Jurkat, Clone E6-1 (cell line): Measurements from ENCODE around the gene MMP11.

Experiments used
- DNase-seq: peaks from one replicate; pipeline ENCODE4 v3.0.0-alpha.2; 2011; ENCODE audit warnings: low read depth, low spot score
- H3K4me3 ChIP-seq: 2 replicates; pipeline ENCODE4 v1.5.1; 2011; ENCODE audit warnings: mild to moderate bottlenecking, low read length, control low read depth, moderate library complexity

MMP11 gene

GRCh38 chr22:23790819-23791737, 18.4 kb downstream of the MMP11 start:
- no peak for DNase-seq
- no peak overlapping the region for H3K4me3 ChIP-seq

- DNase-seq, result no peak
- no peak overlapping the region for H3K4me3 ChIP-seq
Measured at GRCh38 chr22:23791738-23792645, 19.3 kb downstream of the MMP11 start.

- DNase-seq, result no peak
- no peak overlapping the region for H3K4me3 ChIP-seq
Measured at GRCh38 chr22:23793326-23793725, 20.7 kb downstream of the MMP11 start.

DNA sequence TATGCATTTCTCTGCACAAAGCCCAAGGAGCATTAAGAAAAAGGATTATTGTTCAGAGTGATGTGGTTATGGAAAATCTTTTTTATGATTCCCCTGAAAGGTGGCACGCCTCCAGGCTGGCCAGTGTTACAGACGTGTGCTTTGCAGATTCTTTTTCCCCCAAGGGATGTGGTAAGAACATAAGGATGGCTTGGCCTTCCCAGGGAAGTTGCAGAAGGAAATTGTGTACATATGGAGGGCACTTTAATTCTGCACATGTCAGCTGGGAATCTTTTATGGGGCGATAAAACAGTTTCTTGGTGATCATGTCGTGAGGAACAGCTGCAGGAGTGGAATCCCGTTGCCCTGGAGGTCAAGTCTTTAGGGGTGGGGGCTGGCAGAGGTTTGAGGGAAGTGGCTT, 23.8 kb downstream of the MMP11 start:
- DNase-seq, result no peak
- H3K4me3 ChIP-seq, result no peak overlapping the region

- DNase-seq, result no peak
- no peak overlapping the region for H3K4me3 ChIP-seq
Measured at GRCh38 chr22:23800297-23801237, 27.9 kb downstream of the MMP11 start.

GRCh38 chr22:23801238-23801821, 28.7 kb downstream of the MMP11 start:
- no peak overlapping the region for H3K4me3 ChIP-seq
- no peak for DNase-seq

DNA sequence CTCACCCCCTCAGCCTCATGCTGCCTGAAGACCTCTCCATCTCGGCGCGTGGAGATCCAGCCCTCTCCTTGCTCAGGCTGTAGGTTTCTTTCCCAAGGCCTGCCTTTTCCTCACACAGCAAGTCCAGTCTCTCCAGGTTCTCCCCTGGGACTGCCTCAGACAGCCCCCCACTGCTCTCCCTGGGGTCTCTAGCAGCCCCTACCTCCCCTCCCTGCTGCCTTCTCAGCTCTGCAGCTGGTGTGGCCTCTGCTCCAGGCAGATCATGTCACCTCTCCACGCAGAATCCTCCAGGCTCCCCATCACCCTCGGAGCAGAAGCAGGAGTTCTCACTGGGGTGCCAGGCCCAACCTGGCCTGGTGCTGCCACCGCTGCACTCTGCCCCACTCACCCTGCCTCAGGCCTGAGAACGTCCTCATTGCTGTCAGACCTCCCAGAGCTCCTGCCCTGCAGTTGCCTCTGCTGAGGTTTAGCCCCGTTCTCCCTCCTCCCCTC, 29.3 kb downstream of the MMP11 start:
- H3K4me3 ChIP-seq, result no peak overlapping the region
- DNase-seq, result no peak

- H3K4me3 ChIP-seq, result no peak overlapping the region
- no peak for DNase-seq
Measured at GRCh38 chr22:23803001-23803819, 30.6 kb downstream of the MMP11 start.

DNA sequence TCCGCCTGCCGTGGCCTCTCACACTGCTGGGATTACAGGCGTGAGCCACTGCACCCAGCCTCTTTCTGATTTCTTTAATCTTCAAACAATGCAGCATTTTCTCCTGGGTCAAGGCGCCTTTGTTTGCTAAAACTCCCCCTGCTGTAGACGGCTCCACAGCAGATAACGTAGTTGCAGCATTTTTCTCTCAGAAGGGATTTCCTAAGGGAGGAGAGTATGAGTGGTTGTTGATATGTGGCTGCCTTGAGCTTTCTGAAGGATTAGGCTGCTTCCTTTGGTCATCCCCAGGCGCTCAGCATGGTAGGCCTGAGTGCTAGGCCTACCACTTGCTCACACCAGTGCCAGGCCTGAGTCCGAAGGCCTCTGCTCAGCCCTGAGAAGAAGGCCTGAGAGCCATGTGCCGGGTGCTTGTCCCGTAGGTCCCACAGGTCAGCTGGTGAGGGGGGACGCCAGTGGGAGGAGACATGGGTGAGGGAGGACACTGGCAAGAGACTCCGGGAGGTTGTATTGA, 32.2 kb downstream of the MMP11 start:
- H3K4me3 ChIP-seq, result no peak overlapping the region
- DNase-seq, result no peak

GRCh38 chr22:23806837-23807236, 34.2 kb downstream of the MMP11 start:
- H3K4me3 ChIP-seq, result no peak overlapping the region
- DNase-seq, result no peak

- no peak for DNase-seq
- no peak overlapping the region for H3K4me3 ChIP-seq
Measured at GRCh38 chr22:23812378-23812777, 39.7 kb downstream of the MMP11 start.

DNA sequence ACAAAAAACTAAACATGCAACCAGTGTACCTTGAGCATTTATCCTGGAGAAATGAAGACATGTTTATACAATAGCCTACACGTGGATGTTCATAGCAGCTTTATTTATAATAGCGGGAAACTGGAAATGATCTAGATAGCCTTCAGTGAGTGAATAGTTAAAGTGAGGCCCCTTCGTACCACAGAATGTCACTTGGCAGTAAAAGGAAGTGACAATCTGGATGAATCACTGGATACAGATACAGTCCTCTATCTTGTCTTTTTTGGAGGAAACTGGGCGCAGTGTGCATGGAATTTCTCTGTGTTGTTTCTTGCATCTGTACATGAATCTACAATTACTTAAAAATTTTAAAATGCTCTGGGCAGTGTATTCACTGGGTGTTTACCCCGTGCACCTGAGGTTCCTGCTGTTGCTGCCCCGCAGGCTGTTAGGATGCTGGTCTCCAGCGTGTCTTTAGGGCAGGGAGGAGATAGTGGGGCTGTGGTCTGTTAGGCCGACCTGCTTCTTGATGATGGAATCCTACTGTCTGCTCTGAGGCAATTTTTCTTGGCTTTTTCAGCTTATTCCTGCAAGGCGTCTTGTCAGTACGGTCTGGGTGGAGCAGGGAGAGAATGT, 43.0 kb downstream of the MMP11 start:
- no peak for DNase-seq
- H3K4me3 ChIP-seq, result no peak overlapping the region

DNA sequence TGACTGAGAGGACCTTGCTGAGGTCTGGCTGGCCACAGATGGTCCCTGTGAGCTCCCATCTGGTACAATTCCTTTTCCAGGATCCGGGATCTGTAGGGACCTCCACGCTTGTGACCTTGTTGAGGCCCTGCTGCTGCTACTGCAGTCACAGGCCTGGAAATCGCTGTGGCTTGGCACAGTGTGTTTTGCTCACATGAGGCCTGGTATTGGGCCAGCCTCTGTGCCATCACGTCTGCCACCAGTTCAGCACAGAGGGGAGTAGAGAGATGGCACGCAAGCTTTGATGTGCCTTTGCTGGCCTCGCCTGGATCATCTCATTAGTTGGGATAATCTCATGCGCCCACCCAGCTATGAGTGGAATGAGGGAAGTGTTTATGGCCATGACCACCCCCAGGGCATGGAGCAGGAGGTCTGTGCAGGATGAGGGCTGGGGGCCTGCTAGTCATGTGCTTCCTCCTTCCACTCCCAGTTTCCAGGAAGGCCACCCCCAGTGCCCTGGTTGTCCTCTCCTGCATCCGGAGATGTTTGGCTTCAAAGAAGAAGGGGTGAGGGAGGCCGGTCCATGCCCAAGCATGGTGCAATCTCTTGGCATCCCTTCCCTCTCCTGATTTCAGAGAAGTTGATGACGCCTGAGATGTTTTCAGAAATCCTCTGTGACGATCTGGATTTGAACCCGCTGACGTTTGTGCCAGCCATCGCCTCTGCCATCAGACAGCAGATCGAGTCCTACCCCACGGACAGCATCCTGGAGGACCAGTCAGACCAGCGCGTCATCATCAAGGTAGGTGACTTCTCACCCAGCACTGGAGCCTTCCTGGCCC, 43.7 kb downstream of the MMP11 start:
- no peak overlapping the region for H3K4me3 ChIP-seq
- no peak for DNase-seq

GRCh38 chr22:23817146-23817545, 44.5 kb downstream of the MMP11 start:
- DNase-seq, result no peak
- no peak overlapping the region for H3K4me3 ChIP-seq

DNA sequence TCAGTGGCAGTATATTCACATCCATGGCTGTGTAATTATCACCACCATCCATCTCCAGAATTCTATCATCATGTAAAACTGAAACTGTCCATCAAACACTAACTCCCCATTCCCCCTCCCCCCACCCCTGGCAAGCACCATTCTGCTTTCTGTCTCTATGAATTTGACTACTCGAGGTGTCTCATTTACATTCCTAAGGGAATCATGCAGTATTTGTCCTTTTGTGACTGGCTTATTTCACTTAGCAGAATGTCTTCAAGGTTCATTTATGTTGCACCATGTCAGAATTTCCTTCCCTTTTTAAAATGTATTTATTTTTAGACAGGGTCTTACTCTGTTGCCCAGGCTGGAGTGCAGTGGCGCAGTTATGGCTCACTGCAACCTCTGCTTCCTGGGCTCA, 45.9 kb downstream of the MMP11 start:
- DNase-seq, result no peak

DNA sequence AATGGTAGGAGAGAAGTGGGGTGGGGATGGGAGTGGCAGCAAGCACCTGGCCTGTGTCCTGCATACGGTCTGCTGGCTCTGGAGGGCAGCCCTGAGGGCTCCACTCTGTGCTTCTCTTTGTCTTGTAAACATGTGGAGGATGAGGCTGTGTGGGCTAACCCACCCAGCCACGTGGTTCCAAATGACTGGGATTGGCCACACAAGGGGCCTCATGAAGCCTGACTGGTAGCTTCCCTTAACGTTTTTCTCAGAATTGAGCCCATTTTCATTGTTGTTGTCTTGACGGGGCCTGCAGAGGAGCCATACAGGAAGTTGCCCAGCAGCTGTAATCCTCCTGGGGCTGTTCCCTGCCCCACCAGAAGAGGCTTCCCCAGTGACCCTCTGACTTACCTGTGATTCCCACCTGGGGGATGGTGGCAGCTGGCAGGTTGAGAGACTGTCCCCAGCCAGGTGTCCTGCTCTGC, 48.1 kb downstream of the MMP11 start:
- no peak for DNase-seq
- no peak overlapping the region for H3K4me3 ChIP-seq

More for the DNA sequence above, 45.9 kb downstream of the MMP11 start:
- H3K4me3 ChIP-seq, result no peak overlapping the region
